ENCODE results near the gene MYO5B. TPM values are rescaled to one million over a fixed set of nuclear protein-coding genes. Genes with fewer than 3 reads are reported as not detected.

The MYO5B gene
- total RNA-seq, 1 donor from 2014 or later: 39.1 TPM

DNA sequence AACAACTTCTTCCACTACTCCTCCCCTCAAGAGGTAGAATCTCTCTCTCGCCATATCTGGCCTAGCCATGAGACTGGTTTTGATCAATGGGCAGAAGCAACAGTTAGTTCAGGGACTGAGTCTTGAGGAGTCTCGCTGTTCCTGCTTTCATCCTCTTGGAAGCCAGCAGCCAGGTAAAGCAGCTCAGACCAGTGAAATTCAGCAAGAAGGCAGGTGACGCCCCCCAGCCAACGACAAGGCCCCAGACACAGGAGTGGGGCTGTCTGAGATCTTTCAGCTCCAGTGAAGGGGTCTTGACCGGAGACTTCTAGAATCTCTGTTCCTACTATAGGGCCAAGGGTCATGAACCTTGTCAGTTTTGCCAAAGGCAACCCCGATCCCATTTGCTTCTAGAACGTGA, 341.9 kb downstream of the MYO5B start:
- no peak for DNase-seq (ENCODE audit: low spot score, unreplicated experiment)
- TF ChIP-seq, protein P1, sequence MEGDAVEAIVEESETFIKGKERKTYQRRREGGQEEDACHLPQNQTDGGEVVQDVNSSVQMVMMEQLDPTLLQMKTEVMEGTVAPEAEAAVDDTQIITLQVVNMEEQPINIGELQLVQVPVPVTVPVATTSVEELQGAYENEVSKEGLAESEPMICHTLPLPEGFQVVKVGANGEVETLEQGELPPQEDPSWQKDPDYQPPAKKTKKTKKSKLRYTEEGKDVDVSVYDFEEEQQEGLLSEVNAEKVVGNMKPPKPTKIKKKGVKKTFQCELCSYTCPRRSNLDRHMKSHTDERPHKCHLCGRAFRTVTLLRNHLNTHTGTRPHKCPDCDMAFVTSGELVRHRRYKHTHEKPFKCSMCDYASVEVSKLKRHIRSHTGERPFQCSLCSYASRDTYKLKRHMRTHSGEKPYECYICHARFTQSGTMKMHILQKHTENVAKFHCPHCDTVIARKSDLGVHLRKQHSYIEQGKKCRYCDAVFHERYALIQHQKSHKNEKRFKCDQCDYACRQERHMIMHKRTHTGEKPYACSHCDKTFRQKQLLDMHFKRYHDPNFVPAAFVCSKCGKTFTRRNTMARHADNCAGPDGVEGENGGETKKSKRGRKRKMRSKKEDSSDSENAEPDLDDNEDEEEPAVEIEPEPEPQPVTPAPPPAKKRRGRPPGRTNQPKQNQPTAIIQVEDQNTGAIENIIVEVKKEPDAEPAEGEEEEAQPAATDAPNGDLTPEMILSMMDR (IDR thresholded peaks at IDR 0.05; ENCODE audit: unreplicated experiment): no peak
- H3K9me3 Mint-ChIP-seq (ENCODE audit: low read depth): no peaks in the 10 kb centered on the region
- peaks cover 2% of the 10 kb centered on the region for H3K4me1 Mint-ChIP-seq (ENCODE audit: low read depth)
- no peak overlapping the region for H3K4me3 Mint-ChIP-seq (ENCODE audit: low read depth)
- no peaks in the 10 kb centered on the region for H3K27me3 Mint-ChIP-seq
- no peak overlapping the region for H3K27ac Mint-ChIP-seq
- peaks cover 10% of the 10 kb centered on the region for H3K36me3 Mint-ChIP-seq (ENCODE audit: insufficient read depth)

DNA sequence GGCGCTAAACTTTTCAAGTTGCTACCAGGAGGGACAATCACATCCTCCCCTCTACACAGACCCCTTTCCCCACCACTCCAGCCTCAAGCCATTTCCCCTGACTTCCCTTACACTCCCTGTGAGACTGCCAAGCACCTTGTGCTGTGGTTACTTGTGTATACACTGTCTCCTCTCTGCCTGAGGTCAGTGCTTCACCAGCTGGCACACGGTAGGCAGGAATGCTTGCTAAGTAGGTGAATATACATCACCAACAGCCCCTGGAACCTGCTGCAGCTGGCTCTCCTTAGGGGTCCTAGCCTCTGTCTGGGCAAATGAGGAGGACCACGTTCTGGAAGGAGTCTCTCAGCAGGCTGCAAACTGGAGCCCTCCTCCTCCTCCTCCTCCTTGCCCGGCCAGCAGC, 343.3 kb downstream of the MYO5B start:
- Mint-ChIP-seq H3K4me3 (ENCODE audit: low read depth) (no peak overlapping the region), H3K9me3 (ENCODE audit: low read depth) (no peaks in the 10 kb centered on the region), H3K4me1 (ENCODE audit: low read depth) (no peaks in the 10 kb centered on the region), H3K36me3 (ENCODE audit: insufficient read depth) (peaks cover 12% of the 10 kb centered on the region), H3K27me3 (no peaks in the 10 kb centered on the region), H3K27ac (no peak overlapping the region)
- TF ChIP-seq, protein P1 (IDR thresholded peaks at IDR 0.05; ENCODE audit: unreplicated experiment): no peak
- DNase-seq (ENCODE audit: low spot score, unreplicated experiment): no peak

DNA sequence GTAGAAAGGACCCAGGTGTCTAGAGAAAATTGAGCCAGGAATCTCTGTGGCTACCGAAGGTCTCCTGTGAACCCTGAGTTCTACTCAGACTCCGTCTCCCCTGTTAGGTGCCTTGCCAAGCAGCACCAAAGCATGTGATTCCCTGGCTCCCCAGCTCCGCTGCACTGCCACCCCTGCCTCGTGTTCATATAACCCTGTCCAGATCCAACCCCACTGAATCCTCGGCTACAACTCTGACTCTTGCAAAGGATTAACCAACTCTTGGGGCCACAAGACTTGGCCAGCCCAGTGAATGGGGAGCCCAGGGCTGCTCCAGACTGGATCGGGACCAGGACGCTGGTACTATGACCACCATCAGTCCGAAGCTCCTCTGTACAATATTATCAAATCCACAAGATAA, 344.3 kb downstream of the MYO5B start:
- H3K36me3 Mint-ChIP-seq (ENCODE audit: insufficient read depth): peaks cover 15% of the 10 kb centered on the region
- DNase-seq (ENCODE audit: low spot score, unreplicated experiment): no peak

DNA sequence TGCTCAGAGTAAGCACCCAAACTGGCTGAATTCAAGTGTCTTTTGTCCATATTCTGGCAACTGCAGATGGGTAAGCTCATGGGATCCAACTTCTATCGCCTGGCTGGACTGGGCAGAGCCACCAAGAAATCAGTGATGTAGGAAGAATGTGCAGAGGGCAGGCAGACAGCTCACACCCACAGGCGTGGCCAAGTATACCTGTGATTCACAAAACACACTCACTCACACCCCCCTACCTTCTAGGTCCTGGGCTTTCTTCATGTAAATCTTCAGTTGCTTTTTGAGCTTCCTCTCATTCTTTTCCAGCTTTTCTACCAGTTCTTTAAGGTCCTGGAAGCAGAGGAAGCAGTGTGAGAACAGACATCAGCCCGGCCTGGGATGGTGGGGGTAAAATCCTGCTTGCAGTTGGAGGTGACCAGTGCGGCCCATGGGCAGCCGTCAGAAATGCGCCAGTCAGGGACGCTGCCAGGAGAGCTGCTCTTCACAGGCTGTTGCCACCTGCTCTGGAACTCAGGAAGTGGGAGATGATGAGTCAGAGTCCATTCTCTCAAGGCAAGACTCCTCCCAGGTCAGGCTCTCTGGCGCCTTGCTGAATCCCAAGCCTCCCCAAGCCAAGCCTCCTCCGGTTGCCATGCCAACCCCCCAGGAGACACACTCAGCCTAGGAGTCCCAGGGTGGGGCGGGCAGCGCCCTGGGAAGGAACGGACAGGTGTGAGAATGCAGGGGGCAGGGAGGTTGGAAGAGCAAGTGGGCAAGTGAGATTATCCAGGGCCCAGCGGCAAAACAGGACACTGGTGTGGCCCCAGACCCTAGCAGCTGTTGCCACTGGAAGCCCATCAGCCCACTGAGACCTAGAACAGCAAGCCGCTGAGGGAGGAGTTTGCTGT, 345.4 kb downstream of the MYO5B start:
- Mint-ChIP-seq H3K36me3 (ENCODE audit: insufficient read depth) (peaks cover 15% of the 10 kb centered on the region), H3K4me1 (ENCODE audit: low read depth) (no peaks in the 10 kb centered on the region), H3K27ac (no peak overlapping the region), H3K27me3 (no peaks in the 10 kb centered on the region), H3K4me3 (ENCODE audit: low read depth) (no peak overlapping the region), H3K9me3 (ENCODE audit: low read depth) (no peaks in the 10 kb centered on the region)
- TF ChIP-seq, protein P1 (IDR thresholded peaks at IDR 0.05; ENCODE audit: unreplicated experiment): no peak
- no peak for DNase-seq (ENCODE audit: low spot score, unreplicated experiment)

More for the DNA sequence above, 344.3 kb downstream of the MYO5B start:
- Mint-ChIP-seq H3K27me3 (no peaks in the 10 kb centered on the region), H3K4me1 (ENCODE audit: low read depth) (no peaks in the 10 kb centered on the region), H3K27ac (no peak overlapping the region), H3K9me3 (ENCODE audit: low read depth) (no peaks in the 10 kb centered on the region), H3K4me3 (ENCODE audit: low read depth) (no peak overlapping the region)
- TF ChIP-seq, protein P1 (IDR thresholded peaks at IDR 0.05; ENCODE audit: unreplicated experiment): no peak

DNA sequence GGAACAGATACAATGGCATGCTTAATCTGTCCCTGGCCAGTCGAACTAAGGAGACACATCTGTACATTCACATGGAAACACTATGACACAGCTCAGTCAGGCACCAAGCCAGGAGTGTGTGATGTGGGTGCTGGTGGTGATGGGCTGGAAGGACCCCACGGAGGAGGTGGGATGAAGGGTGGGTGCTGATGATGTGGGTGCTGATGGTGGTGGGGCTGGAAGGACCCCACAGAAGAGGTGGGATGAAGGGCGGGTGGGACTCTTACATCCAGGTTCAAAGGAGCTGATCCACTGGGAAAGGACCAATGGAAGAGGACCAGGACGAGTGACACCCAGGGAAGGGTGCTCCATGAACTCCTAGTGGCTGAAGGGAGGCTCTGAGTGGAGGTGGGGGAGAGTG, 346.8 kb downstream of the MYO5B start:
- no peaks in the 10 kb centered on the region for H3K27me3 Mint-ChIP-seq
- H3K9me3 Mint-ChIP-seq (ENCODE audit: low read depth): no peaks in the 10 kb centered on the region
- H3K27ac Mint-ChIP-seq: peak overlapping the region; percentile 26
- H3K4me1 Mint-ChIP-seq (ENCODE audit: low read depth): no peaks in the 10 kb centered on the region
- TF ChIP-seq, protein P1 (IDR thresholded peaks at IDR 0.05; ENCODE audit: unreplicated experiment): no peak
- H3K4me3 Mint-ChIP-seq (ENCODE audit: low read depth): no peak overlapping the region
- DNase-seq (ENCODE audit: low spot score, unreplicated experiment): no peak
- H3K36me3 Mint-ChIP-seq (ENCODE audit: insufficient read depth): peaks cover 15% of the 10 kb centered on the region

Data from progenitor cell of endocrine pancreas (in vitro differentiated cells).